ENCODE results near the gene TOR3A. TPM values are rescaled to one million over a fixed set of nuclear protein-coding genes. Genes with fewer than 3 reads are reported as not detected.

TOR3A gene
- polyA plus RNA-seq, 3 donors from 2014 or later, result 41.3 to 64.3 (median 45.2) TPM

GRCh38 chr1:179082999-179083335, 1.1 kb downstream of the TOR3A start:
- peak in 1 of 3 donors; percentile 9 for DNase-seq
- H3K9me3 Mint-ChIP-seq, result no peaks in the 10 kb centered on the region
- peak overlapping the region; percentile 74 to 94 (median 91) for H3K27ac Mint-ChIP-seq
- peaks cover 0 to 5% (median 0%) of the 10 kb centered on the region in 3 donors for H3K36me3 Mint-ChIP-seq
- H3K4me1 Mint-ChIP-seq, result peaks cover 32 to 40% of the 10 kb centered on the region in 2 donors
- peaks cover 0 to 4% (median 2%) of the 10 kb centered on the region in 3 donors for H3K27me3 Mint-ChIP-seq (ENCODE audit: low read depth in 3 of 3)
- H3K4me3 Mint-ChIP-seq, result peak overlapping the region; percentile 95 to 98 (median 96)

GRCh38 chr1:179083533-179083932, 1.7 kb downstream of the TOR3A start:
- Mint-ChIP-seq H3K4me1 (peaks cover 32 to 40% of the 10 kb centered on the region in 2 donors), H3K4me3 (peak overlapping the region; percentile 70 to 98 (median 78)), H3K27ac (peak overlapping the region; percentile 32 to 82 (median 63)), H3K27me3 (ENCODE audit: low read depth in 3 of 3) (peaks cover 0 to 4% (median 2%) of the 10 kb centered on the region in 3 donors), H3K9me3 (no peaks in the 10 kb centered on the region), H3K36me3 (peaks cover 0 to 6% (median 0%) of the 10 kb centered on the region in 3 donors)
- DNase-seq, result no peak

GRCh38 chr1:179087665-179088064, 5.8 kb downstream of the TOR3A start:
- no peak for DNase-seq
- Mint-ChIP-seq H3K9me3 (no peaks in the 10 kb centered on the region), H3K4me1 (peaks cover 19% of the 10 kb centered on the region in 2 donors), H3K36me3 (peaks cover 0 to 20% (median 0%) of the 10 kb centered on the region in 3 donors), H3K27me3 (ENCODE audit: low read depth in 3 of 3) (peaks cover 0 to 2% (median 0%) of the 10 kb centered on the region in 3 donors), H3K4me3 (no peak overlapping the region), H3K27ac (no peak overlapping the region)

GRCh38 chr1:179089827-179090482, 8.1 kb downstream of the TOR3A start:
- H3K36me3 Mint-ChIP-seq, result peaks cover 0 to 31% (median 11%) of the 10 kb centered on the region in 3 donors
- H3K4me3 Mint-ChIP-seq, result no peak overlapping the region
- DNase-seq, result no peak
- H3K4me1 Mint-ChIP-seq, result peaks cover 5 to 14% of the 10 kb centered on the region in 2 donors
- no peaks in the 10 kb centered on the region for H3K9me3 Mint-ChIP-seq
- H3K27me3 Mint-ChIP-seq (ENCODE audit: low read depth in 3 of 3), result peaks cover 0 to 2% (median 0%) of the 10 kb centered on the region in 3 donors
- H3K27ac Mint-ChIP-seq, result peak overlapping the region in 1 of 6 donors; percentile 7

GRCh38 chr1:179090522-179090921, 8.7 kb downstream of the TOR3A start:
- Mint-ChIP-seq H3K27ac (no peak overlapping the region), H3K4me3 (no peak overlapping the region), H3K27me3 (ENCODE audit: low read depth in 3 of 3) (peaks cover 0 to 2% (median 0%) of the 10 kb centered on the region in 3 donors), H3K4me1 (peaks cover 4 to 14% of the 10 kb centered on the region in 2 donors), H3K9me3 (no peaks in the 10 kb centered on the region), H3K36me3 (peaks cover 1 to 33% (median 11%) of the 10 kb centered on the region in 3 donors)
- DNase-seq, result no peak

GRCh38 chr1:179090923-179091322, 9.1 kb downstream of the TOR3A start:
- Mint-ChIP-seq H3K9me3 (no peaks in the 10 kb centered on the region), H3K36me3 (peaks cover 5 to 37% (median 11%) of the 10 kb centered on the region in 3 donors), H3K27me3 (ENCODE audit: low read depth in 3 of 3) (peaks cover 0 to 2% (median 0%) of the 10 kb centered on the region in 3 donors), H3K4me1 (peaks cover 3 to 14% of the 10 kb centered on the region in 2 donors), H3K27ac (peak overlapping the region in 1 of 6 donors; percentile 28), H3K4me3 (no peak overlapping the region)
- no peak for DNase-seq

- no peak for DNase-seq
- Mint-ChIP-seq H3K27ac (peak overlapping the region in 1 of 6 donors; percentile 50), H3K4me1 (peaks cover under 1 to 10% of the 10 kb centered on the region in 2 donors), H3K4me3 (no peak overlapping the region), H3K9me3 (no peaks in the 10 kb centered on the region), H3K27me3 (ENCODE audit: low read depth in 3 of 3) (peaks cover 0 to 2% (median 0%) of the 10 kb centered on the region in 3 donors), H3K36me3 (peaks cover 11 to 40% (median 11%) of the 10 kb centered on the region in 3 donors)
Measured at GRCh38 chr1:179091691-179092165, 9.9 kb downstream of the TOR3A start.

- Mint-ChIP-seq H3K27me3 (ENCODE audit: low read depth in 3 of 3) (no peaks in the 10 kb centered on the region), H3K4me3 (no peak overlapping the region), H3K36me3 (peaks cover 11 to 41% (median 15%) of the 10 kb centered on the region in 3 donors), H3K4me1 (peaks cover 0 to 6% of the 10 kb centered on the region in 2 donors), H3K27ac (peak overlapping the region in 4 of 6 donors; percentile 17 to 71 (median 60)), H3K9me3 (no peaks in the 10 kb centered on the region)
- no peak for DNase-seq
Measured at GRCh38 chr1:179092896-179093461, 11.1 kb downstream of the TOR3A start.

GRCh38 chr1:179094818-179095217, 12.9 kb downstream of the TOR3A start:
- H3K9me3 Mint-ChIP-seq, result no peaks in the 10 kb centered on the region
- DNase-seq, result no peak
- H3K27me3 Mint-ChIP-seq (ENCODE audit: low read depth in 3 of 3), result no peaks in the 10 kb centered on the region
- H3K27ac Mint-ChIP-seq, result peak overlapping the region in 1 of 6 donors; percentile 11
- no peak overlapping the region for H3K4me3 Mint-ChIP-seq
- H3K4me1 Mint-ChIP-seq, result peaks cover 0 to 6% of the 10 kb centered on the region in 2 donors
- H3K36me3 Mint-ChIP-seq, result peaks cover 11 to 34% (median 15%) of the 10 kb centered on the region in 3 donors

GRCh38 chr1:179095377-179095776, 13.5 kb downstream of the TOR3A start:
- no peaks in the 10 kb centered on the region for H3K9me3 Mint-ChIP-seq
- H3K27me3 Mint-ChIP-seq (ENCODE audit: low read depth in 3 of 3), result no peaks in the 10 kb centered on the region
- peaks cover 0 to 6% of the 10 kb centered on the region in 2 donors for H3K4me1 Mint-ChIP-seq
- no peak overlapping the region for H3K4me3 Mint-ChIP-seq
- peak overlapping the region in 1 of 6 donors; percentile 21 for H3K27ac Mint-ChIP-seq
- H3K36me3 Mint-ChIP-seq, result peaks cover 11 to 33% (median 15%) of the 10 kb centered on the region in 3 donors
- DNase-seq, result no peak

GRCh38 chr1:179095924-179096323, 14.1 kb downstream of the TOR3A start:
- H3K4me3 Mint-ChIP-seq, result no peak overlapping the region
- H3K27ac Mint-ChIP-seq, result peak overlapping the region in 1 of 6 donors; percentile 21
- H3K9me3 Mint-ChIP-seq, result no peaks in the 10 kb centered on the region
- H3K27me3 Mint-ChIP-seq (ENCODE audit: low read depth in 3 of 3), result no peaks in the 10 kb centered on the region
- DNase-seq, result no peak
- H3K4me1 Mint-ChIP-seq, result peaks cover 0 to 6% of the 10 kb centered on the region in 2 donors
- peaks cover 11 to 30% (median 15%) of the 10 kb centered on the region in 3 donors for H3K36me3 Mint-ChIP-seq

- H3K4me1 Mint-ChIP-seq, result no peaks in the 10 kb centered on the region
- no peak overlapping the region for H3K4me3 Mint-ChIP-seq
- no peak for DNase-seq
- no peaks in the 10 kb centered on the region for H3K27me3 Mint-ChIP-seq (ENCODE audit: low read depth in 3 of 3)
- H3K27ac Mint-ChIP-seq, result no peak overlapping the region
- H3K36me3 Mint-ChIP-seq, result peaks cover 0 to 16% (median 15%) of the 10 kb centered on the region in 3 donors
- H3K9me3 Mint-ChIP-seq, result no peaks in the 10 kb centered on the region
Measured at GRCh38 chr1:179099891-179100290, 18.0 kb downstream of the TOR3A start.

- DNase-seq, result no peak
- Mint-ChIP-seq H3K9me3 (no peaks in the 10 kb centered on the region), H3K27me3 (ENCODE audit: low read depth in 3 of 3) (no peaks in the 10 kb centered on the region), H3K27ac (no peak overlapping the region), H3K4me3 (no peak overlapping the region), H3K4me1 (no peaks in the 10 kb centered on the region), H3K36me3 (peaks cover 0 to 10% (median 5%) of the 10 kb centered on the region in 3 donors)
Measured at GRCh38 chr1:179101566-179101965, 19.7 kb downstream of the TOR3A start.

GRCh38 chr1:179103999-179104398, 22.1 kb downstream of the TOR3A start:
- Mint-ChIP-seq H3K36me3 (peaks cover 10 to 26% (median 13%) of the 10 kb centered on the region in 3 donors), H3K27ac (no peak overlapping the region), H3K4me3 (no peak overlapping the region), H3K4me1 (no peaks in the 10 kb centered on the region), H3K9me3 (no peaks in the 10 kb centered on the region), H3K27me3 (ENCODE audit: low read depth in 3 of 3) (peaks cover 0 to 2% (median 0%) of the 10 kb centered on the region in 3 donors)
- no peak for DNase-seq
